CD14-positive monocyte (primary cell): ENCODE measurements around the gene MMP7. TPM values are rescaled to one million over a fixed set of nuclear protein-coding genes. Genes with fewer than 3 reads are reported as not detected.

Source experiments
- DNase-seq, 3 donors: peaks; one replicate each; pipeline ENCODE4 v3.0.0-alpha.2; 2011 to 2022
- H2AFZ ChIP-seq: 2 replicates; pipeline ENCODE4 v1.6.0; 2012; ENCODE audit warnings: mild to moderate bottlenecking, low read depth, low read length, inconsistent platforms; ENCODE audit not compliant: insufficient read depth, poor library complexity, severe bottlenecking
- H3K27ac ChIP-seq, 2 donors: 1 replicate in 1 of 2; 2 replicates in 1 of 2; pipeline ENCODE4 v1.5.1; 2012 to 2013; ENCODE audit warnings: low read length in 2 of 2, control low read depth in 1 of 2, inconsistent platforms in 1 of 2, low read depth in 1 of 2, mild to moderate bottlenecking in 1 of 2
- H3K27me3 ChIP-seq, 2 donors: one replicate each; pipeline versions ENCODE4 v1.6.0 to v1.6.1; 2011 to 2013; ENCODE audit warnings: low read length in 2 of 2; ENCODE audit not compliant: control insufficient read depth in 2 of 2, insufficient read depth in 2 of 2
- H3K36me3 ChIP-seq, 2 donors: replicated peaks in 1 of 2; 1 replicate in 1 of 2; 2 replicates in 1 of 2; pipeline versions ENCODE4 v1.5.1 to v1.6.1; 2012 to 2013; ENCODE audit warnings: low read length in 2 of 2, control low read depth in 1 of 2, inconsistent platforms in 1 of 2, mild to moderate bottlenecking in 1 of 2; ENCODE audit not compliant: insufficient read depth in 2 of 2, control insufficient read depth in 1 of 2
- H3K4me1 ChIP-seq, 2 donors: 1 replicate in 1 of 2; 2 replicates in 1 of 2; pipeline versions ENCODE4 v1.5.1 to v1.6.1; 2012 to 2013; ENCODE audit warnings: low read length in 2 of 2, control low read depth in 1 of 2, inconsistent platforms in 1 of 2, mild to moderate bottlenecking in 1 of 2, moderate library complexity in 1 of 2; ENCODE audit not compliant: insufficient read depth in 2 of 2, control insufficient read depth in 1 of 2
- H3K4me2 ChIP-seq: replicated peaks from 2 replicates; pipeline ENCODE3; 2012; ENCODE audit warnings: low read length, moderate library complexity, mild to moderate bottlenecking; ENCODE audit not compliant: poor library complexity, severe bottlenecking; ENCODE audit errors: extremely low read depth
- H3K4me3 ChIP-seq, 3 experiments: fragments of 200-600 bp in 1 of 3; sonication (generic) in 1 of 3; replicated peaks in 1 of 3; 1 replicate in 2 of 3; 2 replicates in 1 of 3; pipeline ENCODE4 v1.5.1; 2011 to 2013; ENCODE audit warnings: low read length in 3 of 3, mild to moderate bottlenecking in 3 of 3, control low read depth in 2 of 3, low read depth in 2 of 3, inconsistent platforms in 1 of 3, moderate library complexity in 1 of 3
- H3K79me2 ChIP-seq: 2 replicates; pipeline ENCODE4 v1.6.0; 2012; ENCODE audit warnings: mild to moderate bottlenecking, control low read depth, inconsistent platforms, low read length, moderate library complexity; ENCODE audit not compliant: insufficient read depth
- H3K9ac ChIP-seq: 2 replicates; pipeline ENCODE4 v1.6.0; 2017; ENCODE audit warnings: low read length, mild to moderate bottlenecking; ENCODE audit not compliant: insufficient read depth, poor library complexity, severe bottlenecking
- H3K9me3 ChIP-seq, 2 donors: replicated peaks in 1 of 2; 1 replicate in 1 of 2; 2 replicates in 1 of 2; pipeline versions ENCODE4 v1.5.1 to v1.6.1; 2012 to 2013; ENCODE audit warnings: low read length in 2 of 2, control low read depth in 1 of 2; ENCODE audit not compliant: control insufficient read depth in 1 of 2, insufficient read depth in 1 of 2
- H4K20me1 ChIP-seq: 2 replicates; pipeline ENCODE4 v1.6.0; 2012; ENCODE audit warnings: mild to moderate bottlenecking, low read length, control low read depth, moderate library complexity; ENCODE audit not compliant: insufficient read depth
- H3K27ac Mint-ChIP-seq, 7 donors: one replicate each; pipeline ENCODE4 v1.8.0; 2020; ENCODE audit warnings: mild to moderate bottlenecking in 7 of 7, mixed read lengths in 7 of 7, moderate library complexity in 6 of 7, inconsistent platforms in 2 of 7
- H3K27me3 Mint-ChIP-seq, 3 donors: one replicate each; pipeline ENCODE4 v1.8.0; 2021 to 2022; ENCODE audit warnings: low read depth in 3 of 3, mild to moderate bottlenecking in 3 of 3, mixed read lengths in 3 of 3, moderate library complexity in 3 of 3, inconsistent platforms in 1 of 3
- H3K36me3 Mint-ChIP-seq, 2 donors: one replicate each; pipeline ENCODE4 v1.8.0; 2020; ENCODE audit warnings: mixed read lengths in 2 of 2, inconsistent platforms in 1 of 2, mild to moderate bottlenecking in 1 of 2
- H3K4me1 Mint-ChIP-seq: one replicate; pipeline ENCODE4 v1.8.0; 2020; ENCODE audit warnings: mild to moderate bottlenecking, mixed read lengths
- H3K4me3 Mint-ChIP-seq, 2 donors: one replicate each; pipeline ENCODE4 v1.8.0; 2020; ENCODE audit warnings: mild to moderate bottlenecking in 2 of 2, mixed read lengths in 2 of 2, moderate library complexity in 1 of 2
- H3K9me3 Mint-ChIP-seq, 7 donors: one replicate each; pipeline ENCODE4 v1.8.0; 2020 to 2022; ENCODE audit warnings: mixed read lengths in 7 of 7, mild to moderate bottlenecking in 6 of 7, moderate library complexity in 6 of 7, inconsistent platforms in 2 of 7
- CTCF ChIP-seq: fragments of 200-600 bp; IDR thresholded peaks from one replicate; pipeline ENCODE4 v1.8.0; 2022; ENCODE audit warnings: antibody characterized with exemption, mild to moderate bottlenecking
- WGBS: methylation state at CpG from one replicate; pipeline ENCODE4 v1.1.5; 2013; ENCODE audit warnings: missing lambda C conversion rate; ENCODE audit not compliant: insufficient coverage; 5-methylcytosine and 5-hydroxymethylcytosine counted together
- intact Hi-C, 2 donors: fragments of 100-400 bp; cut with micrococcal nuclease; formaldehyde crosslinking; loops; one replicate each; pipeline versions ENCODE4 v1.15.0 to v1.15.1; 2023
- polyA plus RNA-seq, 3 donors: library from polyadenylated mRNA; depleted of rRNA in 1 of 3; unstranded in 2 of 3; stranded (reverse) in 1 of 3; fragments of 300-500 nt in 2 of 3; fragments of >200 nt in 1 of 3; fragmentation: Illumina TruSeq in 2 of 3; gene quantifications; 1 replicate in 2 of 3; 2 replicates in 1 of 3; pipeline ENCODE4 v1.2.3, GENCODE V29; 2012 to 2021

Gene MMP7
- polyA plus RNA-seq, 3 donors = not detected

GRCh38 chr11:102566112-102566511 lies 35.6 kb upstream of the MMP7 start:
- WGBS = no CpG with 5 or more reads among the region's 1 CpG
- intact Hi-C loops = no loop called here
- peaks cover 24% of the 10 kb centered on the region for H3K4me1 Mint-ChIP-seq
- Histone ChIP-seq H3K9me3 (peaks cover 10 to 12% of the 10 kb centered on the region in 2 donors), H3K4me1 (peaks cover 5 to 7% of the 10 kb centered on the region in 2 donors), H3K79me2 (no peaks in the 10 kb centered on the region), H4K20me1 (no peaks in the 10 kb centered on the region), H3K36me3 (no peaks in the 10 kb centered on the region), H3K4me3 (no peak overlapping the region), H3K27me3 (no peaks in the 10 kb centered on the region), H3K4me2 (no peak overlapping the region), H3K9ac (no peak overlapping the region), H3K27ac (no peak overlapping the region), H2AFZ (no peak overlapping the region)
- H3K4me3 Mint-ChIP-seq = no peak overlapping the region
- H3K27me3 Mint-ChIP-seq = peaks cover 0 to 4% (median 3%) of the 10 kb centered on the region in 3 donors
- H3K27ac Mint-ChIP-seq = no peak overlapping the region
- no peak for DNase-seq
- TF ChIP-seq CTCF = no peak
- H3K9me3 Mint-ChIP-seq = peaks cover 9 to 26% (median 14%) of the 10 kb centered on the region in 7 donors
- H3K36me3 Mint-ChIP-seq = peaks cover 0 to 2% of the 10 kb centered on the region in 2 donors

- Histone ChIP-seq H3K4me1 (peaks cover 7 to 20% of the 10 kb centered on the region in 2 donors), H3K27me3 (no peaks in the 10 kb centered on the region), H2AFZ (no peak overlapping the region), H3K9ac (no peak overlapping the region), H3K27ac (no peak overlapping the region), H3K36me3 (no peaks in the 10 kb centered on the region), H3K4me3 (no peak overlapping the region), H3K79me2 (no peaks in the 10 kb centered on the region), H3K9me3 (peaks cover 10 to 12% of the 10 kb centered on the region in 2 donors), H3K4me2 (no peak overlapping the region), H4K20me1 (no peaks in the 10 kb centered on the region)
- peaks cover 0 to 2% of the 10 kb centered on the region in 2 donors for H3K36me3 Mint-ChIP-seq
- intact Hi-C loops = no loop called here
- H3K27ac Mint-ChIP-seq = no peak overlapping the region
- WGBS = no CpG with 5 or more reads among the region's 2 CpGs
- peaks cover 0 to 2% (median 1%) of the 10 kb centered on the region in 3 donors for H3K27me3 Mint-ChIP-seq
- H3K4me1 Mint-ChIP-seq = peaks cover 40% of the 10 kb centered on the region
- H3K9me3 Mint-ChIP-seq = peaks cover 9 to 26% (median 14%) of the 10 kb centered on the region in 7 donors
- peak; percentile 15 to 61 (median 44) for DNase-seq
- no peak for TF ChIP-seq CTCF
- H3K4me3 Mint-ChIP-seq = no peak overlapping the region
These were observed 33.6 kb upstream of the MMP7 start for GRCh38 chr11:102564110-102564509.
